Left lung (tissue), 10 donors: ENCODE measurements around the gene TPCN1. TPM values are rescaled to one million over a fixed set of nuclear protein-coding genes. Genes with fewer than 3 reads are reported as not detected.

Experiments
- ATAC-seq: fragments of 200-7000 bp; cut with Tn5 transposase; one replicate; pipeline ENCODE4 v1.9.1; 2020; ENCODE audit warnings: moderate library complexity
- DNase-seq, 4 donors: peaks; one replicate each; pipeline ENCODE4 v3.0.0-alpha.2; 2013 to 2020
- H3K27ac ChIP-seq, 2 donors: fragments of 200-600 bp; sonication (generic) in 1 of 2; one replicate each; pipeline versions ENCODE4 v1.5.0 to v1.8.0; 2020 to 2021
- H3K27me3 ChIP-seq, 2 donors: fragments of 200-600 bp; sonication (generic) in 1 of 2; one replicate each; pipeline versions ENCODE4 v1.5.0 to v1.8.0; 2020 to 2021
- H3K36me3 ChIP-seq, 2 donors: fragments of 200-600 bp; sonication (generic) in 1 of 2; one replicate each; pipeline versions ENCODE4 v1.5.0 to v1.8.0; 2020 to 2021
- H3K4me1 ChIP-seq, 2 donors: fragments of 200-600 bp; one replicate each; pipeline ENCODE4 v1.8.0; 2021
- H3K4me3 ChIP-seq, 2 donors: fragments of 200-600 bp; sonication (generic) in 1 of 2; one replicate each; pipeline versions ENCODE4 v1.5.0 to v1.8.0; 2020 to 2021; ENCODE audit warnings: mild to moderate bottlenecking in 1 of 2
- H3K9me3 ChIP-seq, 2 donors: fragments of 200-600 bp; sonication (generic) in 1 of 2; one replicate each; pipeline versions ENCODE4 v1.5.0 to v1.8.0; 2020 to 2021
- intact Hi-C, 2 donors: fragments of 100-400 bp; cut with DNase I; formaldehyde crosslinking; loops; one replicate each; pipeline versions ENCODE4 v1.11.2 to v1.14.2; 2022
- polyA plus RNA-seq, 6 donors: library from polyadenylated mRNA; unstranded; fragments of 120-200 nt; gene quantifications; one replicate each; pipeline ENCODE4 v1.2.1, GENCODE V29; 2013; ENCODE audit not compliant: insufficient read length in 6 of 6
- total RNA-seq, 2 donors: library from RNA; stranded (reverse); fragmentation: NEBNext Ultra II Directional; extraction: Animal tissue kit (Norgen Biotek cat#: 25700); gene quantifications; one replicate each; pipeline ENCODE4 v1.2.1, GENCODE V29; 2021
- TF ChIP-seq, protein P1 (sequence below), 2 donors: fragments of 200-600 bp; sonication (generic) in 1 of 2; IDR thresholded peaks; one replicate each; pipeline versions ENCODE4 v1.5.0 to v1.8.0; 2021; ENCODE audit warnings: antibody characterized with exemption in 2 of 2
- donor health status: DM: no; HTN: yes; CAD: no.
- donor health status: DM: no; HTN: no; CAD: no.

TPCN1 gene
- total and polyA plus RNA-seq, 8 donors = 24.7 to 54.1 (median 34.8) TPM

DNA sequence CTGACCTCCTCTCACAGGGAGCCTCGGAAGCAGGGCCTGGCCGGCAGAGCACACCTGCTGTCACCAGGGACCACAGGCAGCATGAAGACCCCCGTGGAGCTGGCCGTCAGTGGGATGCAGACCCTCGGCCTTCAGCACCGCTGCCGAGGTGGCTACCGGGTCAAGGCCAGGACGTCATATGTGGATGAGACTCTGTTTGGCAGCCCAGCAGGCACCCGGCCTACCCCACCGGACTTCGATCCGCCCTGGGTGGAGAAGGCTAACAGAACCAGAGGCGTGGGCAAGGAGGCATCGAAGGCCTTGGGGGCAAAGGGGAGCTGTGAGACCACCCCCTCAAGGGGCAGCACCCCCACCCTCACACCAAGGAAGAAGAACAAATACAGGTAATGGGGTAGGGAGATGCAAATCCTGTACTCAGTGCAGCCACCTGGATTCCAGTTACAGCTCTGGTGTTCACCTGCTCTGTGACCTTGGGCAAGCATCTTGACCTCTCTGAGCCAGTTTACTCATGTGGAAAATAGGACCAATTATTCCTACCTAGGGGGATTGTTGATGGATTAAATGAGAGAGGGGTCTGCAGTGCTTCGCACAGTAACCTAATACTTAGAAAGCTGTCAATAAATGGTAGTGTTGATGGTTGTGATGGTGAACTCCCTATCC is 34.5 kb upstream of the TPCN1 start:
- H3K27ac ChIP-seq = no peak overlapping the region
- peaks cover 0 to 18% of the 10 kb centered on the region in 2 donors for H3K36me3 ChIP-seq
- DNase-seq (no peak), ATAC-seq (no peak)
- no peaks in the 10 kb centered on the region for H3K27me3 ChIP-seq
- TF ChIP-seq, protein P1, sequence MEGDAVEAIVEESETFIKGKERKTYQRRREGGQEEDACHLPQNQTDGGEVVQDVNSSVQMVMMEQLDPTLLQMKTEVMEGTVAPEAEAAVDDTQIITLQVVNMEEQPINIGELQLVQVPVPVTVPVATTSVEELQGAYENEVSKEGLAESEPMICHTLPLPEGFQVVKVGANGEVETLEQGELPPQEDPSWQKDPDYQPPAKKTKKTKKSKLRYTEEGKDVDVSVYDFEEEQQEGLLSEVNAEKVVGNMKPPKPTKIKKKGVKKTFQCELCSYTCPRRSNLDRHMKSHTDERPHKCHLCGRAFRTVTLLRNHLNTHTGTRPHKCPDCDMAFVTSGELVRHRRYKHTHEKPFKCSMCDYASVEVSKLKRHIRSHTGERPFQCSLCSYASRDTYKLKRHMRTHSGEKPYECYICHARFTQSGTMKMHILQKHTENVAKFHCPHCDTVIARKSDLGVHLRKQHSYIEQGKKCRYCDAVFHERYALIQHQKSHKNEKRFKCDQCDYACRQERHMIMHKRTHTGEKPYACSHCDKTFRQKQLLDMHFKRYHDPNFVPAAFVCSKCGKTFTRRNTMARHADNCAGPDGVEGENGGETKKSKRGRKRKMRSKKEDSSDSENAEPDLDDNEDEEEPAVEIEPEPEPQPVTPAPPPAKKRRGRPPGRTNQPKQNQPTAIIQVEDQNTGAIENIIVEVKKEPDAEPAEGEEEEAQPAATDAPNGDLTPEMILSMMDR (IDR thresholded peaks at IDR 0.05) = no peak
- H3K9me3 ChIP-seq = no peaks in the 10 kb centered on the region
- H3K4me1 ChIP-seq = peaks cover 5 to 46% of the 10 kb centered on the region in 2 donors
- H3K4me3 ChIP-seq = peak overlapping the region; percentile 100
- intact Hi-C loops = no loop called here

DNA sequence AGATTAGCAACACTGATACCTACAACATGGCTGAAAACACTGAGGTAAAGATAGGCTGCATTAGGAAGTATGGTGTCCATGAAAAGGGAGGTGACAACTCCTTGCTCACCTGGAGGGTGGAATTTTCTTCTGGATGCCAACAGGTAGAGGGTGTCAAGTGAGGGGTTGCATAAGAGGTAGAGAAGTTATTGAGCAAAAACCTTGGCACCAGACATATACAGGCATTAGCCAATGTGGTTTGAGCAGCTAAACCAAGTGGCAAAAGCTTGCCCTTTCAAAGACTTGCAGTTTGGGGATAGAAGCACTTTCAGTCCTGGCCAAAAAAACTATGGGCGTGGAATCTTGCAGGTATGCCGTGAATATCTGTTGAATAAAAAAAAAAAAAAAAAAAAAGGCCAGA is 31.9 kb upstream of the TPCN1 start:
- Histone ChIP-seq H3K27ac (peak overlapping the region in 1 of 2 donors; percentile 26), H3K27me3 (no peaks in the 10 kb centered on the region), H3K4me1 (peaks cover under 1 to 34% of the 10 kb centered on the region in 2 donors), H3K36me3 (peaks cover 0 to 30% of the 10 kb centered on the region in 2 donors), H3K4me3 (no peak overlapping the region), H3K9me3 (no peaks in the 10 kb centered on the region)
- ATAC-seq (peak; percentile 1), DNase-seq (no peak)
- TF ChIP-seq, protein P1 (IDR thresholded peaks at IDR 0.05) = no peak
- intact Hi-C loops = no loop called here

DNA sequence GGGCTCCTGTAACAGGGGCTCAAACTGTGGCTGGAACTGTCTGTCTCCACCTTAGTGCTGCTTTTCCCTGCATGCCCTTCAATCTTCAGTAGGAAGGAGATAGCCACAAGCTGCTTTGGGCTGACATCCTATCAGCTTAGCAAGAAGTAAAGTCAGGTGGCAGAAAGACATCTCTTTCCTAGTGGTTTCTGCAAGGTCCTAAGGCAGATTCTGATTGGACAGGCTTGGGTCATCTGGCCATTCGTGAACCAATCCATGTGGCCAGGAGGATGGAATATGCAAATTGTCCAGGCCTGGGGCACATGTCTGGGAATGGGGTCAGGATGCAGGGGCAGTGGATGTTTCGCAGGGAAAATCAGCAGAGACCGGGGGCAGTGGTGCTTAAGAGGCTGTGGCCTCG is 30.5 kb upstream of the TPCN1 start:
- no peak for DNase-seq
- intact Hi-C loops = loop anchor here in 1 of 2 donors (10.0 kb wide), 1 partner anchor 234 kb away; the partner anchor contains the start of gene SDSL
- peaks cover 0 to 30% of the 10 kb centered on the region in 2 donors for H3K36me3 ChIP-seq
- TF ChIP-seq, protein P1 (IDR thresholded peaks at IDR 0.05) = no peak
- H3K4me3 ChIP-seq = no peak overlapping the region
- no peak overlapping the region for H3K27ac ChIP-seq
- no peak for ATAC-seq
- H3K9me3 ChIP-seq = no peaks in the 10 kb centered on the region
- H3K27me3 ChIP-seq = no peaks in the 10 kb centered on the region
- peaks cover 0 to 31% of the 10 kb centered on the region in 2 donors for H3K4me1 ChIP-seq

DNA sequence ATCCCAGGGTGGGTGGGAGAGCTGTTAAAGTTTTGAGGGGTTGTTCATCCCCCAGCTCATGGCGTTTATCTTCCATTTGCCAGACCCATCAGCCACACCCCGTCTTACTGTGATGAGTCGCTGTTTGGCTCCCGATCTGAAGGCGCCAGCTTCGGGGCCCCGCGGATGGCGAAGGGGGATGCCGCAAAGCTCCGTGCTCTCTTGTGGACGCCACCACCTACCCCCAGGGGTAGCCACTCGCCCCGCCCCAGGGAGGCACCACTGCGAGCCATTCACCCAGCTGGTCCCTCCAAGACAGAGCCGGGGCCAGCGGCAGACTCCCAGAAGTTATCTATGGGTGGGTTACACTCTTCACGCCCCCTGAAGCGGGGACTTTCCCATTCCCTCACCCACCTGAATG is 30.0 kb upstream of the TPCN1 start:
- Histone ChIP-seq H3K27me3 (no peaks in the 10 kb centered on the region), H3K4me3 (no peak overlapping the region), H3K4me1 (peaks cover 0 to 27% of the 10 kb centered on the region in 2 donors), H3K36me3 (peaks cover 0 to 30% of the 10 kb centered on the region in 2 donors), H3K27ac (no peak overlapping the region), H3K9me3 (no peaks in the 10 kb centered on the region)
- intact Hi-C loops = loop anchor here in 1 of 2 donors (10.0 kb wide), 1 partner anchor 234 kb away; the partner anchor contains the start of gene SDSL
- TF ChIP-seq, protein P1 (IDR thresholded peaks at IDR 0.05) = no peak
- ATAC-seq (no peak), DNase-seq (no peak)

DNA sequence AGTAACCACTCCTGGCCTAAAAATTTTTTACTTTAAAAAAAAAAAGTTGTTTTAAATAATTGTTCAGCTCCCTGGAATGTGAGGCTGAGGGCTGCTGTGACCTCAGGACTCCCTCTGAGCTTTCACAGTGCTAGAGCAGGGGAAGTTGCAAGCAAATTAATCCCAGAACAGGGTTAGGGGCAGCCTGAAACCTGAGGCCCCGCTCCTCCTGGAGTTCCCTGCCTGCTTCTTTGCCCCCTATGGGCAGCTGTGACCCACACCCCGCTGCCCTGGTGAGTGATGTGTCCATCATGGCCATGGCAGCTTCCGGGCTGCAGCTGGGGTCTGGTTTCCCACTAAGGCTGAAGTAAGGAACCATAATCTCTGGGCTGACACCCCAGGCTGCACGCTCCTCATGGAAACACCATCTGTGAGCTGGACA is 26.3 kb upstream of the TPCN1 start:
- Histone ChIP-seq H3K27me3 (no peaks in the 10 kb centered on the region), H3K36me3 (peaks cover 0 to 24% of the 10 kb centered on the region in 2 donors), H3K4me1 (peaks cover 0 to 11% of the 10 kb centered on the region in 2 donors), H3K27ac (no peak overlapping the region), H3K9me3 (no peaks in the 10 kb centered on the region), H3K4me3 (no peak overlapping the region)
- intact Hi-C loops = loop anchor here in 1 of 2 donors (10.0 kb wide), 1 partner anchor 230 kb away; the partner anchor contains the start of gene SDSL
- TF ChIP-seq, protein P1 (IDR thresholded peaks at IDR 0.05) = no peak
- DNase-seq = no peak
- no peak for ATAC-seq
